Gastroesophageal sphincter (tissue), 4 donors: ENCODE data around the gene RABGAP1. TPM values are rescaled to one million over a fixed set of nuclear protein-coding genes. Genes with fewer than 3 reads are reported as not detected.

Experiments
- ATAC-seq: fragments of 150-250 bp; one replicate; pipeline ENCODE4 v1.9.1; 2016; ENCODE audit warnings: mild to moderate bottlenecking, moderate library complexity
- H3K27ac ChIP-seq, 4 donors: fragments of 200-600 bp; sonication (generic) in 3 of 4; 1 replicate in 3 of 4; 2 replicates in 1 of 4; pipeline ENCODE4 v1.5.1; 2016 to 2019
- H3K27me3 ChIP-seq: fragments of 200-600 bp; sonication (generic); one replicate; pipeline ENCODE4 v1.5.1; 2019
- H3K36me3 ChIP-seq, 2 donors: fragments of 200-600 bp; sonication (generic); one replicate each; pipeline ENCODE4 v1.5.1; 2019; ENCODE audit warnings: control low read depth in 1 of 2
- H3K4me1 ChIP-seq, 3 donors: fragments of 200-600 bp; sonication (generic); 1 replicate in 2 of 3; 2 replicates in 1 of 3; pipeline ENCODE4 v1.5.1; 2016 to 2019; ENCODE audit warnings: control low read depth in 2 of 3
- H3K4me3 ChIP-seq, 2 donors: fragments of 200-600 bp; sonication (generic); one replicate each; pipeline ENCODE4 v1.5.1; 2019; ENCODE audit warnings: mild to moderate bottlenecking in 1 of 2, moderate library complexity in 1 of 2
- H3K9me3 ChIP-seq, 3 donors: fragments of 200-600 bp; sonication (generic); one replicate each; pipeline ENCODE4 v1.5.1; 2017 to 2019; ENCODE audit warnings: control low read depth in 2 of 3
- CTCF ChIP-seq, 4 experiments: fragments of 200-600 bp in 2 of 4; fragments of 450-650 bp in 2 of 4; sonication (generic) in 1 of 4; IDR thresholded peaks; one replicate each; pipeline ENCODE4 v1.5.1; 2017 to 2019; ENCODE audit warnings: antibody characterized with exemption in 4 of 4, mild to moderate bottlenecking in 2 of 4, moderate library complexity in 2 of 4
- EP300 ChIP-seq: sonication (generic); formaldehyde crosslinking; IDR thresholded peaks from one replicate; pipeline ENCODE4 v1.6.1; 2017; ENCODE audit warnings: antibody characterized with exemption, mild to moderate bottlenecking
- POLR2A ChIP-seq, 2 donors: fragments of 450-650 bp; IDR thresholded peaks; one replicate each; pipeline ENCODE4 v1.6.1; 2017; ENCODE audit warnings: antibody characterized with exemption in 2 of 2, mild to moderate bottlenecking in 2 of 2, moderate library complexity in 1 of 2
- POLR2AphosphoS5 ChIP-seq: sonication (generic); formaldehyde crosslinking; IDR thresholded peaks from one replicate; pipeline ENCODE4 v1.6.1; 2017; ENCODE audit warnings: antibody characterized with exemption
- WGBS, 2 donors: methylation state at CpG; one replicate each; pipeline ENCODE4 v1.1.5; 2018; ENCODE audit warnings: low coverage in 1 of 2; 5-methylcytosine and 5-hydroxymethylcytosine counted together
- total RNA-seq, 4 donors: library from RNA; depleted of rRNA; stranded (reverse); fragments of >200 nt; gene quantifications; one replicate each; pipeline ENCODE4 v1.1.0, GENCODE V29; 2016

RABGAP1 gene
- total RNA-seq, 4 donors from 2014 or later, result 61.2 to 139 (median 82.9) TPM

DNA sequence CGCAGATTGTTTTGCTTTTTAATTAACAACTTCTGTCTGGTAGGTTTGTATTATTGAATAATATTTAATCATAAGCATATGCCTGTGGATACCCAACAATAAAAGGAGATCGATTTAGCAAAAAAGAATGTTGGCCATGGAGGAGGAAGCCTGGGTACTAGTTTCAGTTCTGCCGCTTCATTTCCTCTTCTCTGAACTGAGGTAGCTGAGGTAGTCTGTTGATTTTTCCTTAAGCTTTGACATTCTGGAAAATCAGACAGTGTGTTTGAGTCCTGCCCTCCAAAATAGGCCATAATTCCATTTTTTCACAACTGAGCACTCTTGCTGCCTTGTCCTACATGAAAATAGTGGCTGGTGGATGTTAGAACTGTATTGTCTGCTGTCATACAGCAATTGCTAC lies 86.7 kb downstream of the RABGAP1 start:
- no peak for ATAC-seq
- Histone ChIP-seq H3K27ac (no peak overlapping the region), H3K9me3 (no peaks in the 10 kb centered on the region), H3K4me1 (peaks cover 0 to 30% (median 5%) of the 10 kb centered on the region in 3 donors), H3K36me3 (peaks cover 0 to 55% of the 10 kb centered on the region in 2 donors), H3K27me3 (no peaks in the 10 kb centered on the region), H3K4me3 (no peak overlapping the region)
- 45 to 54% methylated on average over 3 of the region's 3 CpGs for WGBS, 2 donors
- TF ChIP-seq EP300 (no peak), POLR2A (IDR thresholded peaks at IDR 0.05) (no peak), POLR2AphosphoS5 (no peak), CTCF (IDR thresholded peaks at IDR 0.05) (no peak)

GRCh38 chr9:123028136-123028535 lies 87.3 kb downstream of the RABGAP1 start:
- H3K36me3 ChIP-seq, result peaks cover 0 to 49% of the 10 kb centered on the region in 2 donors
- no peaks in the 10 kb centered on the region for H3K9me3 ChIP-seq
- H3K27ac ChIP-seq, result no peak overlapping the region
- no peak overlapping the region for H3K4me3 ChIP-seq
- ATAC-seq, result no peak
- H3K27me3 ChIP-seq, result no peaks in the 10 kb centered on the region
- peaks cover 0 to 36% (median 11%) of the 10 kb centered on the region in 3 donors for H3K4me1 ChIP-seq
- TF ChIP-seq CTCF (IDR thresholded peaks at IDR 0.05) (no peak), POLR2A (IDR thresholded peaks at IDR 0.05) (no peak), POLR2AphosphoS5 (no peak), EP300 (no peak)

GRCh38 chr9:123028973-123029372 lies 88.2 kb downstream of the RABGAP1 start:
- Histone ChIP-seq H3K36me3 (peaks cover 0 to 41% of the 10 kb centered on the region in 2 donors), H3K4me3 (no peak overlapping the region), H3K4me1 (peaks cover 0 to 44% (median 14%) of the 10 kb centered on the region in 3 donors), H3K27me3 (no peaks in the 10 kb centered on the region), H3K9me3 (no peaks in the 10 kb centered on the region), H3K27ac (no peak overlapping the region)
- TF ChIP-seq EP300, result no peak
- no peak for TF ChIP-seq CTCF (IDR thresholded peaks at IDR 0.05)
- TF ChIP-seq POLR2A (IDR thresholded peaks at IDR 0.05), result no peak
- no peak for TF ChIP-seq POLR2AphosphoS5
- no peak for ATAC-seq
- WGBS, 2 donors, result 88 to 97% methylated on average over 3 of the region's 3 CpGs

DNA sequence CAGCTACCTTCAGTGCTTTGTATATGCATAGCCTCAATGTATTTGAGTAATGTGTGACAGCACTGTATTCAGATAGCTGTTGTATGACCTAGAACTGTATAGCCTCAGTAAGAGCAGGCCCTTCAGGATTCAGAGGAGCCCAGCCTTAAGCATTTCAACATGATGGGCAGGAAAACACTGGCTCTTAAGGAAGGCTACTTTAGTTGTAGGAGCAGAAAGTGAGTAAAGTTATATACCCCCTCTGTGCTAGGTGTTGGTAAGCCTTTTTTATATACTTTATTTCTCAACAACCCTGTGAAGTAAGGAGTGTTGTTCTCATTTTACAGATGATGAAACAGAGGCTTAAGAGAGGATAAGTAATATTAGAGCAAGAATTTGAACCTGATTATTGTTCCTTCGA lies 91.1 kb downstream of the RABGAP1 start:
- Histone ChIP-seq H3K4me3 (no peak overlapping the region), H3K36me3 (peaks cover 0 to 29% of the 10 kb centered on the region in 2 donors), H3K27ac (peak overlapping the region in 2 of 4 donors; percentile 6 to 18), H3K27me3 (no peaks in the 10 kb centered on the region), H3K9me3 (no peaks in the 10 kb centered on the region), H3K4me1 (peaks cover 0 to 74% (median 17%) of the 10 kb centered on the region in 3 donors)
- ATAC-seq, result no peak
- TF ChIP-seq EP300 (no peak), POLR2A (IDR thresholded peaks at IDR 0.05) (no peak), POLR2AphosphoS5 (no peak), CTCF (IDR thresholded peaks at IDR 0.05) (no peak)
- 63 to 83% methylated on average over 1 of the region's 1 CpG for WGBS, 2 donors

DNA sequence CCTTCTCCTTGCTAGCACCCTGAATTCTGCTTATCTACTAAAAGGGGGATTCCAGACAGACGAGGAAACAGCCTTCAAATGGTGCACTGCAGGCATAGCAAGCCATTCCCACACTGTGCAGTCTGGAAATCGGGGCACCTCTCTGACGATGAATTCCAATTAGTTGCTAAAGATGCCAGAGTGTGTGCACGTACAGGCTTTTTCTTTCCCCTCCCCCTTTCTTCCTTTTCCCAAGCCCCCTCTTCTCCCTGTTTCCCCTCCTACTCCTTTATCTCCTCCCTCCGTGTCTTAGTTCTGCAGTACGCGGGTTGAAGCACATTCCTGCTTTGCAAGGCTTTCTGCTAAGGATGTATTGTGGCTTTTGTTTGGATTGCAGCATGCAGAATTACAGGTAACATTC lies 92.5 kb downstream of the RABGAP1 start, which contains the start of gene GPR21:
Gene GPR21 (plus strand): TSS at position 316 of the 400 bp plus-strand sequence. CDS start 900 bp downstream, outside the sequence.
- no peak for ATAC-seq
- WGBS, 2 donors, result 27 to 39% methylated on average over 7 of the region's 7 CpGs
- H3K4me1 ChIP-seq, result peaks cover 0 to 74% (median 14%) of the 10 kb centered on the region in 3 donors
- no peaks in the 10 kb centered on the region for H3K9me3 ChIP-seq
- peak within 1 kb of the TSS; percentile 19 to 35 for H3K4me3 ChIP-seq
- peak within 1 kb of the TSS in 3 of 4 donors; percentile 10 to 72 (median 44) for H3K27ac ChIP-seq
- TF ChIP-seq CTCF (IDR thresholded peaks at IDR 0.05) (no peak), EP300 (no peak), POLR2A (IDR thresholded peaks at IDR 0.05) (no peak), POLR2AphosphoS5 (no peak)
- H3K36me3 ChIP-seq, result peaks cover 0 to 19% of the 10 kb centered on the region in 2 donors
- H3K27me3 ChIP-seq, result no peaks in the 10 kb centered on the region
